Ishikawa (cell line): ENCODE data around the gene EPB41L2.

Source experiments
- CEBPB ChIP-seq: IDR thresholded peaks from 2 replicates; pipeline ENCODE4 v1.6.1; 2012
- CREB1 ChIP-seq: IDR thresholded peaks from 2 replicates; pipeline ENCODE4 v1.6.1; 2012; ENCODE audit warnings: low read depth
- EGR1 ChIP-seq: IDR thresholded peaks from 2 replicates; pipeline ENCODE4 v1.6.1; 2012
- EP300 ChIP-seq: IDR thresholded peaks from 2 replicates; pipeline ENCODE4 v1.6.1; 2012; ENCODE audit warnings: borderline replicate concordance
- FOXM1 ChIP-seq: IDR thresholded peaks from 2 replicates; pipeline ENCODE4 v1.6.1; 2012; ENCODE audit warnings: low read depth, borderline replicate concordance
- NFIC ChIP-seq: IDR thresholded peaks from 2 replicates; pipeline ENCODE4 v1.6.1; 2012
- RAD21 ChIP-seq: IDR thresholded peaks from 2 replicates; pipeline ENCODE4 v1.6.1; 2012; ENCODE audit warnings: low read depth
- TAF1 ChIP-seq: IDR thresholded peaks from 2 replicates; pipeline ENCODE4 v1.6.1; 2012; ENCODE audit warnings: low read depth, mild to moderate bottlenecking
- TCF12 ChIP-seq: IDR thresholded peaks from 2 replicates; pipeline ENCODE4 v1.6.1; 2012; ENCODE audit warnings: low read depth
- TEAD4 ChIP-seq: IDR thresholded peaks from 2 replicates; pipeline ENCODE4 v1.6.1; 2012
- USF1 ChIP-seq: IDR thresholded peaks from 2 replicates; pipeline ENCODE4 v1.6.1; 2012
- YY1 ChIP-seq: IDR thresholded peaks from 2 replicates; pipeline ENCODE4 v1.6.1; 2012; ENCODE audit warnings: low read depth
- ZBTB7A ChIP-seq: IDR thresholded peaks from 2 replicates; pipeline ENCODE4 v1.6.1; 2012; ENCODE audit warnings: low read depth
- TF ChIP-seq, protein P1 (sequence below): IDR thresholded peaks from 2 replicates; pipeline ENCODE4 v1.6.1; 2012; ENCODE audit warnings: low read depth, mild to moderate bottlenecking
- TF ChIP-seq, protein P2 (sequence below): IDR thresholded peaks from 2 replicates; pipeline ENCODE4 v1.6.1; 2012

The EPB41L2 gene

DNA sequence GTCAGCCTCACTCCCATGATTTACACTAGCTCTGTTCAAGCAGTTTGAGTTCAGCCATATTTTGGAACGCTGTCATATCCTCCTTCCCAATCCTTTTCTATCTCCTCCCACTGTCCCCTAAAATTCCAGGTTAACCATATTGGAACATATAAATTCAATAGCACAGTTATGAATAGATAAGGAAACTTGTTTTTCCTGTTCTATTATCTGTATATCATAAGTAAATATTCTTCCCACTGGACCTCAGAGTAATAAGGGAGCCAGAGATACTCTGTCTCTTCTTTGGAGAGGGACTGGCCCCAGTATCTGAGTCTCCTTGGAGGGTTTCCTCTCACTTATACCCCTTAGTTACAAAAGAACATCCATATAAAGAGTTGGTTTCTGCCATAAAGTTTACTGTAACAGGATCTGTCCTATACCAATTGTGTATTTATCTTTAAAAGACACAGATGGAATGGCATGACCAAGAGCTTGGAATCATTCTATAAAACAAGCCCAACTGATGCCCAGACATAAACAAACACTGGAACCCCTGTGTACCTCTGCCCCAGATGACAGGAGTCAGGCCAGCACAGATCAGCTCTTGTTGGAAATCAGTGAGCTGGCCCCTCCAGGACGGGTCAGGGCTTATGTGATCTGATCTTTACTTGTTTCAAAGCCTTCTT, 67.1 kb downstream of the EPB41L2 start:
- TF ChIP-seq EGR1 (no peak), TAF1 (no peak), EP300 (no peak), FOXM1 (no peak), RAD21 (no peak), CEBPB (no peak), USF1 (no peak), CREB1 (no peak), TCF12 (no peak), NFIC (no peak), ZBTB7A (no peak), TEAD4 (no peak), YY1 (no peak)
- TF ChIP-seq, protein P1, sequence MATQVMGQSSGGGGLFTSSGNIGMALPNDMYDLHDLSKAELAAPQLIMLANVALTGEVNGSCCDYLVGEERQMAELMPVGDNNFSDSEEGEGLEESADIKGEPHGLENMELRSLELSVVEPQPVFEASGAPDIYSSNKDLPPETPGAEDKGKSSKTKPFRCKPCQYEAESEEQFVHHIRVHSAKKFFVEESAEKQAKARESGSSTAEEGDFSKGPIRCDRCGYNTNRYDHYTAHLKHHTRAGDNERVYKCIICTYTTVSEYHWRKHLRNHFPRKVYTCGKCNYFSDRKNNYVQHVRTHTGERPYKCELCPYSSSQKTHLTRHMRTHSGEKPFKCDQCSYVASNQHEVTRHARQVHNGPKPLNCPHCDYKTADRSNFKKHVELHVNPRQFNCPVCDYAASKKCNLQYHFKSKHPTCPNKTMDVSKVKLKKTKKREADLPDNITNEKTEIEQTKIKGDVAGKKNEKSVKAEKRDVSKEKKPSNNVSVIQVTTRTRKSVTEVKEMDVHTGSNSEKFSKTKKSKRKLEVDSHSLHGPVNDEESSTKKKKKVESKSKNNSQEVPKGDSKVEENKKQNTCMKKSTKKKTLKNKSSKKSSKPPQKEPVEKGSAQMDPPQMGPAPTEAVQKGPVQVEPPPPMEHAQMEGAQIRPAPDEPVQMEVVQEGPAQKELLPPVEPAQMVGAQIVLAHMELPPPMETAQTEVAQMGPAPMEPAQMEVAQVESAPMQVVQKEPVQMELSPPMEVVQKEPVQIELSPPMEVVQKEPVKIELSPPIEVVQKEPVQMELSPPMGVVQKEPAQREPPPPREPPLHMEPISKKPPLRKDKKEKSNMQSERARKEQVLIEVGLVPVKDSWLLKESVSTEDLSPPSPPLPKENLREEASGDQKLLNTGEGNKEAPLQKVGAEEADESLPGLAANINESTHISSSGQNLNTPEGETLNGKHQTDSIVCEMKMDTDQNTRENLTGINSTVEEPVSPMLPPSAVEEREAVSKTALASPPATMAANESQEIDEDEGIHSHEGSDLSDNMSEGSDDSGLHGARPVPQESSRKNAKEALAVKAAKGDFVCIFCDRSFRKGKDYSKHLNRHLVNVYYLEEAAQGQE = no peak
- TF ChIP-seq, protein P2, sequence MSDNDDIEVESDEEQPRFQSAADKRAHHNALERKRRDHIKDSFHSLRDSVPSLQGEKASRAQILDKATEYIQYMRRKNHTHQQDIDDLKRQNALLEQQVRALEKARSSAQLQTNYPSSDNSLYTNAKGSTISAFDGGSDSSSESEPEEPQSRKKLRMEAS = no peak

GRCh38 chr6:130994319-130995097, 68.5 kb downstream of the EPB41L2 start:
- TF ChIP-seq, protein P1 = no peak
- TF ChIP-seq ZBTB7A (no peak), FOXM1 (no peak), RAD21 (no peak), TEAD4 (no peak), YY1 (no peak), NFIC (no peak), USF1 (no peak)

DNA sequence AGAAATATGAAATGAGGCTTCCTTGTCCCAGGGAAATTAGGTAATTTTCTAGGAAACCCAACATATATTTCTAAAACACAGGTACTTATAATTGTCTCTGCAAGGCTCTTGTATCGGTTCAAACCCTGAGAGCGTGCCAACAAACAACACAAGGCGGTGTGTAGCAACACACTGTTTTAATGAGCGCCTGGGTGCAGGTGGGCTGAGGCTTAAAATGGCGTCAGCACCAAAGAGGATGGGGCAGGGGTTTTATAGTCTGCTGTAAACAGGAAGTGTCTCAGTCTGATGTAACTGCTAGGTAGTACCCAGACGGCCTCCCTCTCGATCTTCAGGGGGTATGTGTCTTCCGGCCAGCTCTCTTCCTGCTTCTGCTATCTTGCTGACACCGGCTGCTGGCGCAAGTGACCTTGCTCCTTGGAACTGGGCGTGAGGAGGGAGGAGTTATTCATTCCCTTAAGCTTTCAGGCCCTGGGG, 69.7 kb downstream of the EPB41L2 start:
- TF ChIP-seq TEAD4 (no peak), USF1 (no peak), EGR1 (no peak), RAD21 (no peak), YY1 (no peak), CREB1 (no peak)
- TF ChIP-seq, protein P1 = no peak

DNA sequence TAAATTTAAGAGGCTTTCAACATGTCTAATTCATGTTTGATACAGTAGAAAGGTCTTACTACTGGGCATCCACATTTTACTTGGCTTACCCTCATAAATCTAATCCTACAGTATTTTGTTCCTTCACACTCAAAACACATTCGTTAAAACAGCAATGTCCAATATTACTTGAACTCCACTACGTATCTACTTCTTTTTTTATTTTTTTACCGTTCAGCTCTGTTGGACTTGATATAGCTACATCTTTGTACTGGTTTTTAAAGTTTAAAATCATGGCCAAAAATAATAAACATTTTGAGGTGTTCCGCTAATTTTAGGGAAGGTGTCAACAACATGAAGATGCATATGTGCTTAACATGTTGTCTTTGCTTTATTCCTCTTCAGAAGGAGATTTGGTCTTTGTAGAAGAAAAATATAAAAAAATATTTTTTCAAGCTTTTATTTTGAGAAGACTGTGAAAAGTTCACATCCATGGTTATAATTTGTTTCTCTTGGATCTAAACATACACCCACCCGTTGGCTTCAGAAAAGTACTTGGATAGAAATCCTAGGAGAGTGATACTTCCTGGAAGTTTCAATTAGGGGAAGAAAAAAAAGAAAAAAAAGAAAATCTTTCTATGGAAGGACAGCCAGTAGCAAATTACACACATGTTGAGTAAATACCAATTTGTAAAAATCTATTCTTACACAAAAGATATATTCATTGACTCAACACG, 71.5 kb downstream of the EPB41L2 start:
- TF ChIP-seq YY1 (no peak), EP300 (no peak), USF1 (no peak), FOXM1 (no peak), EGR1 (no peak), TEAD4 (no peak), CEBPB (no peak), ZBTB7A (no peak), TAF1 (no peak), NFIC (no peak), RAD21 (no peak), TCF12 (no peak), CREB1 (no peak)
- TF ChIP-seq, protein P2 = no peak
- TF ChIP-seq, protein P1 = no peak
